Natural killer cell (primary cell): Measurements from ENCODE around the gene POLR3F. TPM values are rescaled to one million over a fixed set of nuclear protein-coding genes. Genes with fewer than 3 reads are reported as not detected.
"Not testable (repeated sequence)": the region's sequence is repeated elsewhere in the genome, so short reads cannot be mapped to it uniquely, and the experiment has no call there.

Experiments
- ATAC-seq, 3 donors: fragments of 150-1000 bp in 2 of 3; fragments of 200-7000 bp in 1 of 3; cut with Tn5 transposase; 1 replicate in 1 of 3; 2 replicates in 2 of 3; pipeline ENCODE4 v1.10.0; 2021; ENCODE audit warnings: mild to moderate bottlenecking in 2 of 3, moderate library complexity in 2 of 3
- DNase-seq, 2 donors: peaks; one replicate each; pipeline versions ENCODE4 v3.0.0 to v3.0.0-alpha.2; 2013 to 2021; ENCODE audit warnings: mixed read lengths in 1 of 2
- H3K27ac ChIP-seq: one replicate; pipeline ENCODE4 v1.5.1; 2013; ENCODE audit warnings: mild to moderate bottlenecking, low read length
- H3K27me3 ChIP-seq: one replicate; pipeline ENCODE4 v1.6.1; 2013; ENCODE audit warnings: low read length; ENCODE audit not compliant: control insufficient read depth, insufficient read depth
- H3K36me3 ChIP-seq: one replicate; pipeline ENCODE4 v1.6.1; 2013; ENCODE audit warnings: low read length; ENCODE audit not compliant: control insufficient read depth, insufficient read depth
- H3K4me1 ChIP-seq: one replicate; pipeline ENCODE4 v1.6.1; 2013; ENCODE audit warnings: low read length; ENCODE audit not compliant: control insufficient read depth, insufficient read depth
- H3K4me3 ChIP-seq: one replicate; pipeline ENCODE4 v1.5.1; 2013; ENCODE audit warnings: low read length
- H3K9me3 ChIP-seq: one replicate; pipeline ENCODE4 v1.6.1; 2013; ENCODE audit warnings: low read length; ENCODE audit not compliant: control insufficient read depth, insufficient read depth
- H3K27ac Mint-ChIP-seq, 2 donors: one replicate each; pipeline ENCODE4 v1.8.0; 2022; ENCODE audit warnings: mild to moderate bottlenecking in 2 of 2, mixed read lengths in 2 of 2, moderate library complexity in 1 of 2
- H3K27me3 Mint-ChIP-seq, 2 donors: one replicate each; pipeline ENCODE4 v1.8.0; 2022; ENCODE audit warnings: low read depth in 2 of 2, mixed read lengths in 2 of 2
- H3K36me3 Mint-ChIP-seq: one replicate; pipeline ENCODE4 v1.8.0; 2022; ENCODE audit warnings: mixed read lengths
- H3K4me1 Mint-ChIP-seq, 2 donors: one replicate each; pipeline ENCODE4 v1.8.0; 2022; ENCODE audit warnings: mixed read lengths in 2 of 2
- H3K4me3 Mint-ChIP-seq: one replicate; pipeline ENCODE4 v1.8.0; 2022; ENCODE audit warnings: mild to moderate bottlenecking, moderate library complexity, mixed read lengths
- H3K9me3 Mint-ChIP-seq, 2 donors: one replicate each; pipeline ENCODE4 v1.8.0; 2022; ENCODE audit warnings: mixed read lengths in 2 of 2
- WGBS: methylation state at CpG from one replicate; pipeline ENCODE4 v1.1.7; 2013; ENCODE audit warnings: missing lambda C conversion rate; ENCODE audit not compliant: insufficient coverage; 5-methylcytosine and 5-hydroxymethylcytosine counted together
- intact Hi-C: fragments of 100-400 bp; cut with micrococcal nuclease; formaldehyde crosslinking; loops from one replicate; pipeline ENCODE4 v1.14.2; 2022
- total RNA-seq, 4 donors: library from RNA; stranded (reverse); fragments of 120-200 nt in 1 of 4; gene quantifications; one replicate each; pipeline versions ENCODE4 v1.2.3 to v1.2.4, GENCODE V29; 2013 to 2022
- TF ChIP-seq, protein P1 (sequence below): fragments of 200-600 bp; IDR thresholded peaks from one replicate; pipeline ENCODE4 v1.8.0; 2022; ENCODE audit warnings: antibody characterized with exemption

The POLR3F gene
- total RNA-seq, 3 donors from 2014 or later (not counting 1 experiment from before 2014, with no cell fraction given) = 8.5 to 10.6 (median 8.8) TPM

DNA sequence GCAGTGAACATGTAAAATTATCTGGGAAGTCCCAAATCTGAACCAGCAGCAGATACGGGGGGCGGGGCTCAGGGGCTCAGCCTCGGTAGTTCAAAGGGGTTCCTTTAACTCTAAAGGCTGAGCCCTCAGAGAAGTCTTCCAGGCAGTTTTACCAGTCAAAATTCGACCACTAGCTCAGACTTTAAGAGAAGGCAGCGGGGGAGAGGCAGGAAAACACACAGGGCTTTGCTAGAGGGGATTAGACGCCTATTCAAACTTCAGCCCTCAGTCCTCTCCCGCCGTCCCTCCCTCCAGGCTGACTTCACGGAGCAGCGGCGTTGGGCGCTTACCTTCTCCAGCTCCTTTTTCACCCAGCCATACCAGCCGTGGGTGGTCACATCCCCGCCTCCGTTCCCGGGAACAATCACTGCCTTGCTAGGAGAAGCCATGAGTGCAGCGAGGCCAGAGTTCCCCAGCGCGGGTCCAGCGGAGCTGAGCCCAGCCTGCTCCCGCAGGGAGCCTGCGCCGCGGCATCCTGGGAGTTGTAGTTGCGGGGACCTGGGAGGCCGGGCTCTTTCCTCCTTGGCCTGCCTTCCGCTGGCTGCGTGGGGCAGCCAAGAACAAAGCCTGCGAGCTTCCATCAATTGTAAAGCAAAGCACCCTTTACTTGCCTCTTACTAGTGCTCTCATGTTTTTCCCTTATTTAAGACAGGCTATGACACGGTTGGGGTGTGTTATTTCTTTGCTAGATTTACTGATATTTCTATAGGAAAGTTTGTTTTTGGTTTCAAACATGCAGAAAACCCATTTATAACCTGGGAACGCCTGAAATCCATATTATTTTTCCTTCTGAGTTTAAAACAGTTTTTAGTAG, 29.8 kb downstream of the POLR3F start, which contains the start of gene RBBP9:
RBBP9 (minus strand) TSS at position 486 of the 853 bp plus-strand sequence; CDS start at position 428, 58 bp downstream.
- H3K36me3 ChIP-seq = peaks cover 5% of the 10 kb centered on the region
- peaks cover 11% of the 10 kb centered on the region for H3K4me1 ChIP-seq
- peaks cover 5% of the 10 kb centered on the region for H3K36me3 Mint-ChIP-seq
- intact Hi-C loops = no loop called here
- peak within 1 kb of the TSS; percentile 68 for H3K27ac ChIP-seq
- H3K27me3 ChIP-seq = no peaks in the 10 kb centered on the region
- no peaks in the 10 kb centered on the region for H3K9me3 Mint-ChIP-seq
- TF ChIP-seq, protein P1, sequence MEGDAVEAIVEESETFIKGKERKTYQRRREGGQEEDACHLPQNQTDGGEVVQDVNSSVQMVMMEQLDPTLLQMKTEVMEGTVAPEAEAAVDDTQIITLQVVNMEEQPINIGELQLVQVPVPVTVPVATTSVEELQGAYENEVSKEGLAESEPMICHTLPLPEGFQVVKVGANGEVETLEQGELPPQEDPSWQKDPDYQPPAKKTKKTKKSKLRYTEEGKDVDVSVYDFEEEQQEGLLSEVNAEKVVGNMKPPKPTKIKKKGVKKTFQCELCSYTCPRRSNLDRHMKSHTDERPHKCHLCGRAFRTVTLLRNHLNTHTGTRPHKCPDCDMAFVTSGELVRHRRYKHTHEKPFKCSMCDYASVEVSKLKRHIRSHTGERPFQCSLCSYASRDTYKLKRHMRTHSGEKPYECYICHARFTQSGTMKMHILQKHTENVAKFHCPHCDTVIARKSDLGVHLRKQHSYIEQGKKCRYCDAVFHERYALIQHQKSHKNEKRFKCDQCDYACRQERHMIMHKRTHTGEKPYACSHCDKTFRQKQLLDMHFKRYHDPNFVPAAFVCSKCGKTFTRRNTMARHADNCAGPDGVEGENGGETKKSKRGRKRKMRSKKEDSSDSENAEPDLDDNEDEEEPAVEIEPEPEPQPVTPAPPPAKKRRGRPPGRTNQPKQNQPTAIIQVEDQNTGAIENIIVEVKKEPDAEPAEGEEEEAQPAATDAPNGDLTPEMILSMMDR = no peak
- DNase-seq (peak; percentile 47 to 84), ATAC-seq (peak; percentile 88 to 99 (median 97))
- peak within 1 kb of the TSS; percentile 94 for H3K4me3 Mint-ChIP-seq
- 1% methylated on average over 30 of the region's 31 CpGs for WGBS
- peak within 1 kb of the TSS; percentile 78 to 89 for H3K27ac Mint-ChIP-seq
- H3K9me3 ChIP-seq = no peaks in the 10 kb centered on the region
- H3K27me3 Mint-ChIP-seq = peaks cover 3 to 5% of the 10 kb centered on the region in 2 donors
- H3K4me1 Mint-ChIP-seq = peaks cover 16% of the 10 kb centered on the region in 2 donors
- peak within 1 kb of the TSS; percentile 97 for H3K4me3 ChIP-seq

DNA sequence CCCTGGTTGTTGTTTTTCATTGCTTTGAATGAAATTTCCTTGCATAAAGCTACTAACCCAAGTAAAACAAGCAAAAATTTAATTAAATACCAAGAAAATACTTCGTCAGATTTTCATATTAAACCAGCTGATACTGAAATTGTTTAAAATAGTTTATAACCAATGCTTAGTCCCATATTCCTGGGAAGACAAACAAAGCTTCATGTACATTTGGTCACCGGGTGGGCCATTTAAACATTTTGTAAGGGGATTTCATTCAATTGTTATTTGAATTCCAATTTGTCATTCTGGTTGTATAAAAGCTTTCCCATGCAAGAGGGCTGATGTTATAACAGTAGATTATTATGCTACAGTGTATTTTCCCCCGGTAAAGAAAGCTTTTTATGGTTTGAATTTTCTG, 30.4 kb downstream of the POLR3F start:
- intact Hi-C loops = no loop called here

DNA sequence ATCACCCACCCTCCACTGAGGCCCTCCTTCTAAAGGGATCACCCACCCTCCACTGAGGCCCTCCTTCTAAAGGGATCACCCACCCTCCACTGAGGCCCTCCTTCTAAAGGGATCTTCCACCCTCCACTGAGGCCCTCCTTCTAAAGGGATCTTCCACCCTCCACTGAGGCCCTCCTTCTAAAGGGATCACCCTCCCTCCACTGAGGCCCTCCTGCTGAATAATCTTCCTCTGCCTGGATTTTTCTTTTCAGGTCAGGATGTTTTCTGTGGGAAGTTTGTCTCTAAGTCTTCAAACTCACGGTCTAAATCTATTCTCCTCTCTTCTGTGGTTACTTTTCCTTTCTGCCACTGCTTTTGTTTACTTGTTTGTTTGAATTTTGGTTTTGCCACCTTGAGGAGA, 34.5 kb downstream of the POLR3F start:
- not testable (repeated sequence) for H3K9me3 Mint-ChIP-seq, H3K4me1 ChIP-seq, H3K4me3 ChIP-seq, ATAC-seq, H3K9me3 ChIP-seq, H3K27ac Mint-ChIP-seq, H3K36me3 ChIP-seq, H3K36me3 Mint-ChIP-seq, H3K4me3 Mint-ChIP-seq, H3K27ac ChIP-seq, H3K27me3 ChIP-seq, H3K4me1 Mint-ChIP-seq, DNase-seq
- H3K27me3 Mint-ChIP-seq = peaks cover 14 to 22% of the 10 kb centered on the region in 2 donors
- intact Hi-C loops = loop anchor here (10.0 kb wide), 1 partner anchor 367 kb away; the partner anchor contains the start of genes KAT14 and PET117
- WGBS = no CpG with 5 or more reads among the region's 1 CpG

More for the DNA sequence above, 30.4 kb downstream of the POLR3F start:
- peak overlapping the region; percentile 78 to 89 for H3K27ac Mint-ChIP-seq
- Histone ChIP-seq H3K4me3 (peak overlapping the region; percentile 97), H3K27ac (peak overlapping the region; percentile 68), H3K36me3 (peaks cover 3% of the 10 kb centered on the region), H3K4me1 (peaks cover 11% of the 10 kb centered on the region), H3K9me3 (no peaks in the 10 kb centered on the region), H3K27me3 (no peaks in the 10 kb centered on the region)
- 100% methylated on average over 1 of the region's 3 CpGs for WGBS
- TF ChIP-seq, protein P1 = no peak
- no peaks in the 10 kb centered on the region for H3K9me3 Mint-ChIP-seq
- no peak for DNase-seq
- peaks cover 16% of the 10 kb centered on the region in 2 donors for H3K4me1 Mint-ChIP-seq
- ATAC-seq = no peak
- peaks cover 5% of the 10 kb centered on the region for H3K36me3 Mint-ChIP-seq
- peak overlapping the region; percentile 94 for H3K4me3 Mint-ChIP-seq
- H3K27me3 Mint-ChIP-seq = peaks cover 8 to 11% of the 10 kb centered on the region in 2 donors

DNA sequence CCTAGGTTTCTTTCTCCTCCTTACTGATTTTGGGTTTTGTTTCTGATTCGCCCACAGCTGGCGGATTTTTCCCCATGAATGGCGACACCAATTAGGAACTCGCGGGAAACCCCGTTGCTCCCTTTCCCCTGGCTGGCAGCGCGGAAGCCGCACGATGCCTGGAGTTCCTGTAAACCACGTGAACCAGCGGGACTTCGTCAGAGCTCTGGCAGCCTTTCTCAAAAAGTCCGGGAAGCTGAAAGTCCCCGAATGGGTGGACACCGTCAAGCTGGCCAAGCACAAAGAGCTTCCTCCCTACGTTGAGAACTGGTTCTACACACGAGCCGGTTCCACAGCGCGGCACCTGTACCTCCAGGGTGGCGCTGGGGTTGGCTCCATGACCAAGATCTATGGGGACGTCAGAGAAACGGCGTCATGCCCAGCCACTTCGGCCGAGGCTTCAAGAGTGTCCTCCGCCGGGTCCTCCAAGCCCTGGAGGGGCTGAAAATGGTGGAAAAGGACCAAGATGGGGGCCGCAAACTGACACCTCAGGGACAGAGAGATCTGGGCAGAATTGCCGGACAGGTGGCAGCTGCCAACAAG, 37.4 kb downstream of the POLR3F start:
- ATAC-seq = no peak
- Mint-ChIP-seq H3K36me3 (no peaks in the 10 kb centered on the region), H3K9me3 (no peaks in the 10 kb centered on the region), H3K4me1 (peaks cover 27 to 29% of the 10 kb centered on the region in 2 donors), H3K27ac (no peak overlapping the region), H3K4me3 (no peak overlapping the region), H3K27me3 (peaks cover 14 to 22% of the 10 kb centered on the region in 2 donors)
- 76% methylated on average over 31 of the region's 31 CpGs for WGBS
- peaks cover 3% of the 10 kb centered on the region for H3K27me3 ChIP-seq
- H3K4me1 ChIP-seq = peaks cover 18% of the 10 kb centered on the region
- TF ChIP-seq, protein P1 = no peak
- no peaks in the 10 kb centered on the region for H3K36me3 ChIP-seq
- intact Hi-C loops = loop anchor here (5.0 to 10.0 kb wide), 5 partner anchors 83 to 1713 kb away; partner anchors contain the start of genes DTD1, KAT14, MGME1 and PET117
- no peaks in the 10 kb centered on the region for H3K9me3 ChIP-seq
- no peak overlapping the region for H3K27ac ChIP-seq
- DNase-seq = no peak
- H3K4me3 ChIP-seq = no peak overlapping the region
